ENCODE results near the gene IGF1R.

The IGF1R gene

DNA sequence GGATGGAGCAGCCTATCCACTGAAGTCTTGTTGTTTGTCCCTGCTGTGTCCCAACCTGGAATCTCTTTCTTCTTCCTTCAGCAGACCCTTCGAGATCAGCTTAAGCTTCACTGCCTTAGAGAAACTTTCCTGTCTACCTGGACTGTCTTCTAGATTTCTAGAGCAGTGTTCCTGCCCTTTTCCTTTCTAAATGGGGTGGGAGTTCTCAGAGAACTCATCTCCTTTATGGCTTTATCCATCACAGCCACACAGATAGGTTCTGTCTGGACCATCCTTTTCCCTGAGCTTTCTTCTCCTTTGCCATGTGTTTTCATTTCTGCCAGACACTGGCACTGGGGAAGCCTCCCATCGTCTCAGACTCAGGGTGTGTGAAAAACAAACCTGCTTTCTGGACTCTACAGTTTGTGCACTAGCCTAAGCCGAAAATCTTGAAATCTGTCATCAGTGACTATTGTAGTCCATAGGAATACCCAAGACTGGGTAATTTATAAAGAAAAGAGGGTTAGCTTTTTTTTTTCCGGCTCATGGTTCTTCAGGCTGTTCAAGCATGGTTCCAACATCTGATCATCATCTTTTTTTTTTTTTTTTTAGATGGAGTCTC, 181.8 kb downstream of the IGF1R start:
- H3K4me3 ChIP-seq (replicated peaks in 1 of 2; ENCODE audit: low read depth in 2 of 2, low read length in 2 of 2) = no peak overlapping the region
- no peak for DNase-seq (ENCODE audit: low read depth in 2 of 2)
- TF ChIP-seq CTCF (IDR thresholded peaks at IDR 0.05; ENCODE audit: low read depth, low read length) = no peak

DNA sequence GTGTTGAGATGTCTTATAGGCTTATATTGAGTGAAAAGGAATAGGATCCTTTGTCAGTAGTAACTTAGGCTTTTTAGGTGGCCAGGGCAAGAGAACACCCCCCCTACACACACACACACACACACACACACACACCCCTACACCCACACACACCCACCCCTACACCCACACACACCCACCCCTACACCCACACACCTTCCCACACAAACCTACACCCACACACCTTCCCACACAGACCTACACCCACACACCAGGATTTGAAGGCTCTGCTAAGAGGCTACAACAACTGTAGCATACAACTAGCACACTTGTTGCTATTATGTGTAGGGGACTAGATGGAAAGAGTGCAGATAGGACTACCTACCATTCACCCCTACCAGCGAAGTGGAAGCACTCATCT, 186.6 kb downstream of the IGF1R start:
- DNase-seq (ENCODE audit: low read depth in 2 of 2) = no peak
- TF ChIP-seq CTCF (IDR thresholded peaks at IDR 0.05; ENCODE audit: low read depth, low read length) = no peak
- no peak overlapping the region for H3K4me3 ChIP-seq (replicated peaks in 1 of 2; ENCODE audit: low read depth in 2 of 2, low read length in 2 of 2)

GRCh38 chr15:98835876-98836275, 187.5 kb downstream of the IGF1R start:
- DNase-seq (ENCODE audit: low read depth in 2 of 2) = no peak
- no peak for TF ChIP-seq CTCF (IDR thresholded peaks at IDR 0.05; ENCODE audit: low read depth, low read length)
- H3K4me3 ChIP-seq (replicated peaks in 1 of 2; ENCODE audit: low read depth in 2 of 2, low read length in 2 of 2) = no peak overlapping the region

DNA sequence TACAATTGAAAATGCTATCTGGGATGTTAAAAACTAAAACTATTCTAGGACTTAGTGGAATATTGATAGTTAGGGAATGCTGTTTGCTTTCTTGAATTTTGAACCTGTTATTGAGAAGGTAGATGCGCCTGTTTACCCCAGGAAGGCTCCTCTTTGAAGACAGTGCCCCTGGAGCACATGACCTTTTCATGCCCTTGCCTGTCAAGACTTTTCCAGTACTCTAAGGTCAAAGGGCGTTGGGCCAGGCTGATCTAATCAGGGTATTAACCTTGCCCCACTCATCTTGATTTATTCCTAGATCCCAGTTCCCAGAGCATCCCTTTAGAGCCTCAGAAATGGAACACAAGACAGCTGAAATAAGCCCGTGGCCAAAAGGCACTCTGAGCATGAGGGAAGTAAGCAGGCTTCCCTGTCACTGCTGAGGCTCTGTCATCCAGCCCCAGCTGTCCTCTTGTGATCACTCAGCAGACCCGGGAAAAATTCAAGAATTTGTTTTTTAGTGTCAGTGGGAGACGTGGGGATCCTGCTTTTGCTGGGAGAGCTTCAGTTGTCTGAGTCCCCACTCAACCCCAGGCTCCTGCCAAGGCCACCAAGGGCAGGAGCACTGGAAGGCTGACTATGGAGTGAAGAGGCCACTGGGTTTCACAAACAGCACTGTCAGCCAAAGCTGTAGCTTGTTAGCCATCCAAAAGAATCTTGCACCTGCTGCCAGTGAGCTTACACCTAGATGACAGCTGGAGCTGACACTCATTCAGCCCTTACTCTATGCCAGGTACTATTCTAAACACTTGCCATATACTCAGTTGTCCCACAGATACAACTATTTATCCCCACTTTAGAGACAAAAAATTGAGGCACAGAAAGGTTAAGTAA, 190.3 kb downstream of the IGF1R start:
- TF ChIP-seq CTCF (IDR thresholded peaks at IDR 0.05; ENCODE audit: low read depth, low read length) = no peak
- DNase-seq (ENCODE audit: low read depth in 2 of 2) = no peak
- H3K4me3 ChIP-seq (replicated peaks in 1 of 2; ENCODE audit: low read depth in 2 of 2, low read length in 2 of 2) = no peak overlapping the region

- no peak for DNase-seq (ENCODE audit: low read depth in 2 of 2)
- no peak overlapping the region for H3K4me3 ChIP-seq (replicated peaks in 1 of 2; ENCODE audit: low read depth in 2 of 2, low read length in 2 of 2)
- TF ChIP-seq CTCF (IDR thresholded peaks at IDR 0.05; ENCODE audit: low read depth, low read length) = no peak
These were observed 191.7 kb downstream of the IGF1R start for GRCh38 chr15:98840053-98840452.

DNA sequence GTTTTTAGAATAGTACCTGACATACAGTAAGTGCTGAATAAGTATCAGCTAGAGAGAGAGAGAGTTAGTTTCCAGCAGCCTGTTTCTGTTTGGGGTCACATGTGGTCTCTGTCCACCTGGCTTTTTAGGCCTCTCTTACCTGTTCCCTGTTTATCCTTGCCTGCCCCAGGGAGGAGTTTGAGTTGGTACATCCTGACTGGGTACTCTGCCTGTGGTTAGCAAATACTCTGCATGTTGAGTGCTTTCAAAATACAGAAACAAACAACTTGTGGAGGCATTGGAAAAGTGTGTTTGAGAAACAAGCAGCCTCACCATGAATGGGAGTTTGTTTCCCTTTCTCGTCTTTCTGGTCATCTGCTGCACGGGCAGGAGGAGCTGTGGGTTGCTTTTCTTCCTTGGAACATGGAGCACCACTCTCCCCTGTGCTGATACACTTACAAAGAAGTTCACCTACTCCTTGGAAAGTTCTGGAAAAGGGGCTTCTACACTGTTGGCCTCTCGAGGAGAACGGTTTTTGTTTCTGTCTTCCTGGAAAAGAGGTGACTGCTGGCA, 193.2 kb downstream of the IGF1R start:
- no peak overlapping the region for H3K4me3 ChIP-seq (replicated peaks in 1 of 2; ENCODE audit: low read depth in 2 of 2, low read length in 2 of 2)
- TF ChIP-seq CTCF (IDR thresholded peaks at IDR 0.05; ENCODE audit: low read depth, low read length) = no peak
- no peak for DNase-seq (ENCODE audit: low read depth in 2 of 2)
